WTC11 (cell line): Measurements from ENCODE around the gene HIF3A.

Experiments used
- RELA ChIP-seq: sonication (generic); formaldehyde crosslinking; IDR thresholded peaks from 2 replicates; pipeline ENCODE4 v1.8.1; 2022; ENCODE audit warnings: missing genetic modification reagents, mild to moderate bottlenecking, borderline replicate concordance
- USF2 ChIP-seq: sonication (generic); formaldehyde crosslinking; IDR thresholded peaks from 2 replicates; pipeline ENCODE4 v1.8.1; 2023; ENCODE audit warnings: mild to moderate bottlenecking, missing genetic modification reagents, moderate library complexity
- ZNF121 ChIP-seq: sonication (generic); formaldehyde crosslinking; IDR thresholded peaks from 2 replicates; pipeline ENCODE4 v1.8.0; 2023; ENCODE audit warnings: missing genetic modification reagents
- ZNF671 ChIP-seq: fragments of 250-450 bp; sonication (Bioruptor Pico); IDR thresholded peaks from 2 replicates; pipeline ENCODE4 v1.8.0; 2021; ENCODE audit warnings: mild to moderate bottlenecking
- TF ChIP-seq, protein P1 (sequence below): fragments of 200-600 bp; IDR thresholded peaks from 2 replicates; pipeline ENCODE4 v1.8.0; 2022; ENCODE audit warnings: antibody characterized with exemption
- TF ChIP-seq, protein P2 (sequence below): sonication (generic); formaldehyde crosslinking; IDR thresholded peaks from 2 replicates; pipeline ENCODE4 v1.8.1; 2023; ENCODE audit warnings: mild to moderate bottlenecking, missing genetic modification reagents

GRCh38 chr19:46339446-46339845, 42.6 kb downstream of the HIF3A start:
- TF ChIP-seq, protein P1, sequence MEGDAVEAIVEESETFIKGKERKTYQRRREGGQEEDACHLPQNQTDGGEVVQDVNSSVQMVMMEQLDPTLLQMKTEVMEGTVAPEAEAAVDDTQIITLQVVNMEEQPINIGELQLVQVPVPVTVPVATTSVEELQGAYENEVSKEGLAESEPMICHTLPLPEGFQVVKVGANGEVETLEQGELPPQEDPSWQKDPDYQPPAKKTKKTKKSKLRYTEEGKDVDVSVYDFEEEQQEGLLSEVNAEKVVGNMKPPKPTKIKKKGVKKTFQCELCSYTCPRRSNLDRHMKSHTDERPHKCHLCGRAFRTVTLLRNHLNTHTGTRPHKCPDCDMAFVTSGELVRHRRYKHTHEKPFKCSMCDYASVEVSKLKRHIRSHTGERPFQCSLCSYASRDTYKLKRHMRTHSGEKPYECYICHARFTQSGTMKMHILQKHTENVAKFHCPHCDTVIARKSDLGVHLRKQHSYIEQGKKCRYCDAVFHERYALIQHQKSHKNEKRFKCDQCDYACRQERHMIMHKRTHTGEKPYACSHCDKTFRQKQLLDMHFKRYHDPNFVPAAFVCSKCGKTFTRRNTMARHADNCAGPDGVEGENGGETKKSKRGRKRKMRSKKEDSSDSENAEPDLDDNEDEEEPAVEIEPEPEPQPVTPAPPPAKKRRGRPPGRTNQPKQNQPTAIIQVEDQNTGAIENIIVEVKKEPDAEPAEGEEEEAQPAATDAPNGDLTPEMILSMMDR: no peak
- no peak for TF ChIP-seq RELA (CRISPR knock-in tag)
- TF ChIP-seq USF2 (CRISPR knock-in tag): no peak
- TF ChIP-seq, protein P2, sequence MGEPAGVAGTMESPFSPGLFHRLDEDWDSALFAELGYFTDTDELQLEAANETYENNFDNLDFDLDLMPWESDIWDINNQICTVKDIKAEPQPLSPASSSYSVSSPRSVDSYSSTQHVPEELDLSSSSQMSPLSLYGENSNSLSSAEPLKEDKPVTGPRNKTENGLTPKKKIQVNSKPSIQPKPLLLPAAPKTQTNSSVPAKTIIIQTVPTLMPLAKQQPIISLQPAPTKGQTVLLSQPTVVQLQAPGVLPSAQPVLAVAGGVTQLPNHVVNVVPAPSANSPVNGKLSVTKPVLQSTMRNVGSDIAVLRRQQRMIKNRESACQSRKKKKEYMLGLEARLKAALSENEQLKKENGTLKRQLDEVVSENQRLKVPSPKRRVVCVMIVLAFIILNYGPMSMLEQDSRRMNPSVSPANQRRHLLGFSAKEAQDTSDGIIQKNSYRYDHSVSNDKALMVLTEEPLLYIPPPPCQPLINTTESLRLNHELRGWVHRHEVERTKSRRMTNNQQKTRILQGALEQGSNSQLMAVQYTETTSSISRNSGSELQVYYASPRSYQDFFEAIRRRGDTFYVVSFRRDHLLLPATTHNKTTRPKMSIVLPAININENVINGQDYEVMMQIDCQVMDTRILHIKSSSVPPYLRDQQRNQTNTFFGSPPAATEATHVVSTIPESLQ: no peak
- TF ChIP-seq ZNF671 (CRISPR knock-in tag): no peak
- TF ChIP-seq ZNF121 (CRISPR knock-in tag): no peak
